K562 (cell line): ENCODE measurements around the gene HEBP1. TPM values are rescaled to one million over a fixed set of nuclear protein-coding genes. Genes with fewer than 3 reads are reported as not detected.
"Not testable (repeated sequence)": the region's sequence is repeated elsewhere in the genome, so short reads cannot be mapped to it uniquely, and the experiment has no call there.

Source experiments
- ATAC-seq: fragments of 200-7000 bp; cut with Tn5 transposase; 3 replicates; pipeline ENCODE4 v1.9.1; 2020; ENCODE audit warnings: moderate library complexity
- BruUV-seq: library from RNA; stranded (reverse); fragments of 400-500 nt; replicated peaks from 2 replicates; lab custom pipeline; 2021; lab: Mats Ljungman, UMichigan
- CTCF ChIA-PET: fragments of 300-600 bp; formaldehyde crosslinking; extraction: SDS; loops from one replicate; lab custom pipeline; 2021; ENCODE audit warnings: low intra/inter-chr PET ratio; lab: Yijun Ruan, JAX
- POLR2A ChIA-PET: fragments of 300-600, 350-650 bp; sonication (Branson Sonifier 250); formaldehyde crosslinking; extraction: SDS; loops from one replicate; lab custom pipeline; 2021; ENCODE audit warnings: antibody characterized with exemption, inconsistent platforms; lab: Yijun Ruan, JAX
- DNase-seq, 4 experiments: peaks; one replicate each; pipeline versions ENCODE4 v3.0.0 to v3.0.0-alpha.2; 2011 to 2018; ENCODE audit warnings: low spot score in 3 of 4, mixed read lengths in 3 of 4; ENCODE audit errors: extremely low read depth in 1 of 4
- FAIRE-seq: peaks from 2 replicates; lab custom pipeline; 2011; peaks lifted over from hg19 to GRCh38; lab: Jason Lieb, UNC
- H2AFZ ChIP-seq: 2 replicates; pipeline ENCODE4 v1.6.0; 2011; ENCODE audit warnings: low read depth, low read length, control low read depth, inconsistent platforms
- H3K27ac ChIP-seq: fragments of 200-600 bp; 3 replicates; pipeline ENCODE4 v1.8.0; 2011; ENCODE audit warnings: low read depth, mild to moderate bottlenecking, control low read depth, inconsistent platforms, low read length, moderate library complexity, mixed read lengths; ENCODE audit errors: extremely low read depth
- H3K27me3 ChIP-seq, 2 experiments: fragments of 300-600 bp in 1 of 2; 2 replicates in 1 of 2; 3 replicates in 1 of 2; pipeline versions ENCODE4 v1.6.0 to v1.8.0; 2011; ENCODE audit warnings: inconsistent platforms in 2 of 2, low read length in 2 of 2, mild to moderate bottlenecking in 1 of 2, mixed read lengths in 1 of 2, moderate library complexity in 1 of 2; ENCODE audit not compliant: control insufficient read depth in 2 of 2, insufficient read depth in 2 of 2
- H3K36me3 ChIP-seq: fragments of 300-600 bp; 3 replicates; pipeline ENCODE4 v1.8.0; 2011; ENCODE audit warnings: mild to moderate bottlenecking, low read length, inconsistent platforms; ENCODE audit not compliant: control insufficient read depth, insufficient read depth
- H3K4me1 ChIP-seq, 2 experiments: fragments of 200-600 bp in 1 of 2; replicated peaks in 1 of 2; 2 replicates in 1 of 2; 3 replicates in 1 of 2; pipeline versions ENCODE4 v1.5.1 to v1.8.0; 2011; ENCODE audit warnings: inconsistent platforms in 2 of 2, low read length in 2 of 2, mild to moderate bottlenecking in 1 of 2, mixed read lengths in 1 of 2, moderate library complexity in 1 of 2; ENCODE audit not compliant: control insufficient read depth in 2 of 2, insufficient read depth in 2 of 2
- H3K4me2 ChIP-seq: 2 replicates; pipeline ENCODE4 v1.6.1; 2011; ENCODE audit warnings: low read length, control low read depth, inconsistent platforms, mixed read lengths; ENCODE audit not compliant: insufficient read depth
- H3K4me3 ChIP-seq: fragments of 200-600 bp; sonication (generic), shearing (Covaris generic); 2 replicates; pipeline ENCODE4 v1.5.1; 2016; ENCODE audit warnings: control low read depth, inconsistent platforms
- H3K79me2 ChIP-seq: fragments of 200-600 bp; 3 replicates; pipeline ENCODE4 v1.8.0; 2011; ENCODE audit warnings: low read length, inconsistent platforms; ENCODE audit not compliant: control insufficient read depth, insufficient read depth
- H3K9ac ChIP-seq, 2 experiments: 2 replicates each; pipeline versions ENCODE4 v1.6.0 to v1.6.1; 2011; ENCODE audit warnings: low read depth in 2 of 2, low read length in 2 of 2, control low read depth in 1 of 2, inconsistent platforms in 1 of 2, mild to moderate bottlenecking in 1 of 2, mixed read lengths in 1 of 2; ENCODE audit not compliant: insufficient read depth in 1 of 2
- H3K9me1 ChIP-seq: one replicate; pipeline ENCODE4 v1.6.0; 2011; ENCODE audit warnings: inconsistent platforms, mild to moderate bottlenecking, low read length, moderate library complexity; ENCODE audit not compliant: control insufficient read depth, insufficient read depth
- H3K9me3 ChIP-seq: replicated peaks from 2 replicates; pipeline ENCODE4 v1.5.1; 2011; ENCODE audit warnings: low read depth, low read length, inconsistent platforms; ENCODE audit not compliant: control insufficient read depth, insufficient read depth
- H4K20me1 ChIP-seq: replicated peaks from 2 replicates; pipeline ENCODE4 v1.6.1; 2011; ENCODE audit warnings: low read length, inconsistent platforms, mixed read lengths; ENCODE audit not compliant: control insufficient read depth, insufficient read depth
- ELF2 ChIP-seq: fragments of 250-450 bp; sonication (Bioruptor Pico); IDR thresholded peaks from 2 replicates; pipeline ENCODE4 v1.5.0; 2021; ENCODE audit warnings: mild to moderate bottlenecking
- ETV5 ChIP-seq: sonication (generic); formaldehyde crosslinking; IDR thresholded peaks from 2 replicates; pipeline ENCODE4 v1.4.0; 2020; ENCODE audit warnings: low read depth, mild to moderate bottlenecking, missing genetic modification reagents
- KLF6 ChIP-seq: fragments of 250-450 bp; sonication (Bioruptor Pico); IDR thresholded peaks from 2 replicates; pipeline ENCODE4 v1.4.0; 2020; ENCODE audit warnings: mild to moderate bottlenecking, moderate library complexity, borderline replicate concordance
- THAP12 ChIP-seq: fragments of 250-450 bp; sonication (Bioruptor Pico); IDR thresholded peaks from 2 replicates; pipeline ENCODE4 v1.9.0; 2021; ENCODE audit warnings: mild to moderate bottlenecking, inconsistent platforms
- ZFP1 ChIP-seq: fragments of 450-650 bp; formaldehyde crosslinking; IDR thresholded peaks from 2 replicates; pipeline ENCODE4 v1.4.0; 2020; ENCODE audit warnings: mild to moderate bottlenecking, mixed read lengths
- ZNF436 ChIP-seq: fragments of 250-450, 450-650 bp; sonication (Bioruptor Pico); formaldehyde crosslinking; IDR thresholded peaks from 2 replicates; pipeline ENCODE4 v1.7.0; 2020; ENCODE audit warnings: mild to moderate bottlenecking
- ZNF75A ChIP-seq: fragments of 450-650 bp; formaldehyde crosslinking; IDR thresholded peaks from 2 replicates; pipeline ENCODE4 v1.4.0; 2020; ENCODE audit warnings: mild to moderate bottlenecking
- WGBS: fragments of 100-300 bp; shearing (Covaris generic); methylation state at CpG from one replicate; pipeline ENCODE4 v1.1.6; 2016; ENCODE audit warnings: low coverage, mixed read lengths; ENCODE audit not compliant: insufficient coverage; ENCODE audit errors: missing lambda C conversion rate; 5-methylcytosine and 5-hydroxymethylcytosine counted together
- in situ Hi-C: fragments of 300-500 bp; cut with MboI; formaldehyde crosslinking; loops from 4 replicates; pipeline ENCODE4 v1.15.0; 2018; ENCODE audit warnings: inconsistent platforms, mixed read lengths
- intact Hi-C: fragments of 100-400 bp; cut with micrococcal nuclease; formaldehyde crosslinking; loops from 2 replicates; pipeline ENCODE4 v1.14.2; 2022
- polyA plus RNA-seq, 8 experiments: library from polyadenylated mRNA; depleted of rRNA in 4 of 8; stranded (reverse) in 5 of 8; unstranded in 3 of 8; fragments of >200 nt; fragmentation: Nextera tagmentation in 2 of 8; fragmentation: Illumina TruSeq in 1 of 8; extraction: Ambion mirVana in 2 of 8; extraction: Trizol in 1 of 8; gene quantifications; 2 replicates each; pipeline versions ENCODE4 v1.2.1 to v1.2.3, GENCODE V29; 2011 to 2014; ENCODE audit warnings: inconsistent platforms in 1 of 8, missing spikeins in 1 of 8
- total RNA-seq, 7 experiments: library from RNA; depleted of rRNA in 6 of 7; stranded (reverse); fragments of >200 nt in 6 of 7; fragmentation: Illumina TruSeq in 2 of 7; extraction: Trizol in 2 of 7; gene quantifications; 2 replicates each; pipeline versions ENCODE4 v1.2.1 to v1.2.3, GENCODE V29; 2011 to 2021; ENCODE audit warnings: low replicate concordance in 1 of 7
- TF ChIP-seq, protein P1 (sequence below), 3 experiments: fragments of 200-800 bp in 1 of 3; fragments of 250-450 bp in 1 of 3; fragments of 450-650 bp in 1 of 3; sonication (Bioruptor Pico) in 1 of 3; sonication (Bioruptor generic) in 1 of 3; formaldehyde crosslinking in 1 of 3; IDR thresholded peaks; 2 replicates each; pipeline versions ENCODE4 v1.6.1 to v1.8.0; 2016 to 2022; ENCODE audit warnings: mild to moderate bottlenecking in 2 of 3, missing genetic modification characterization in 2 of 3, missing compliant biosample characterization in 1 of 3, moderate library complexity in 1 of 3

The HEBP1 gene
- total and polyA plus RNA-seq, 9 of the 15 experiments (the other 6 are each of a cell fraction or from before 2014, with no cell fraction given), result 1.1 to 10.1 (median 2.4) TPM

DNA sequence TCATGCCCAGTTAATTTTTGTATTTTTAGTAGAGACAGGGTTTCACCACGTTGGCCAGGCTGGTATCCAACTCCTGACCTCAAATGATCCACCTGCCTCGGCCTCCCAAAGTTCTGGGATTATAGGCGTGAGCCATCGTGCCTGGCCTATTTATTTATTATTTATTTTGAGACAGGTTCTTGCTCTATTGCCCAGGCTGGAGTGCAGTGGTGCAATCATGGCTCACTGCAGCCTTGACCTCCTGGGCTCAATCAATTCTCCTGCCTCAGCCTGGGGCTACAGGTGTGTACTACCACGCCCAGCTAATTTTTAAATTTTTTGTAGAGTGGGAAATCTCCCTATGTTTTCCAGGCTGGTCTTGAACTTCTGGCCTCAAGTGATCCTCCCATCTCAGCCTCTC is 35.3 kb upstream of the HEBP1 start:
- H3K27me3 ChIP-seq, H3K9me3 ChIP-seq, H3K27ac ChIP-seq, H3K79me2 ChIP-seq, intact Hi-C loops, H3K4me1 ChIP-seq, H3K36me3 ChIP-seq, H3K4me3 ChIP-seq, H3K9ac ChIP-seq, in situ Hi-C loops, H3K9me1 ChIP-seq, H2AFZ ChIP-seq, ATAC-seq, H4K20me1 ChIP-seq, FAIRE-seq, BruUV-seq, H3K4me2 ChIP-seq, CTCF ChIA-PET, DNase-seq: not testable (repeated sequence)
- POLR2A ChIA-PET, result interaction anchor here (1.2 kb wide), 1 partner anchor 9 kb away, joined by 3 read pairs; the partner anchor contains the start of gene FAM234B
- 8% methylated on average over 5 of the region's 5 CpGs for WGBS

- Histone ChIP-seq H3K4me3 (no peak overlapping the region), H2AFZ (no peak overlapping the region), H3K79me2 (no peaks in the 10 kb centered on the region), H3K4me1 (no peaks in the 10 kb centered on the region; a peak in 2 of 5 replicates), H3K9me1 (no peaks in the 10 kb centered on the region), H3K4me2 (no peak overlapping the region), H3K27me3 (no peaks in the 10 kb centered on the region), H3K27ac (no peak overlapping the region), H3K9me3 (no peaks in the 10 kb centered on the region), H3K9ac (no peak overlapping the region), H4K20me1 (no peaks in the 10 kb centered on the region), H3K36me3 (no peaks in the 10 kb centered on the region)
- 43% methylated on average over 5 of the region's 5 CpGs for WGBS
- FAIRE-seq (no peak), DNase-seq (no peak), ATAC-seq (no peak)
- in situ Hi-C loops, result no loop called here
- ChIA-PET POLR2A (interaction anchor here (1.2 kb wide), 1 partner anchor 9 kb away, joined by 4 read pairs; no protein-coding TSS in a partner anchor), CTCF (no interaction called here)
- intact Hi-C loops, result no loop called here
- no TSS peak for BruUV-seq
- no peak for TF ChIP-seq THAP12 (CRISPR knock-in tag)
- no peak for TF ChIP-seq ZNF75A (CRISPR knock-in tag)
- TF ChIP-seq ZNF436 (CRISPR knock-in tag), result no peak
- TF ChIP-seq KLF6 (CRISPR knock-in tag), result no peak
- TF ChIP-seq, protein P1, sequence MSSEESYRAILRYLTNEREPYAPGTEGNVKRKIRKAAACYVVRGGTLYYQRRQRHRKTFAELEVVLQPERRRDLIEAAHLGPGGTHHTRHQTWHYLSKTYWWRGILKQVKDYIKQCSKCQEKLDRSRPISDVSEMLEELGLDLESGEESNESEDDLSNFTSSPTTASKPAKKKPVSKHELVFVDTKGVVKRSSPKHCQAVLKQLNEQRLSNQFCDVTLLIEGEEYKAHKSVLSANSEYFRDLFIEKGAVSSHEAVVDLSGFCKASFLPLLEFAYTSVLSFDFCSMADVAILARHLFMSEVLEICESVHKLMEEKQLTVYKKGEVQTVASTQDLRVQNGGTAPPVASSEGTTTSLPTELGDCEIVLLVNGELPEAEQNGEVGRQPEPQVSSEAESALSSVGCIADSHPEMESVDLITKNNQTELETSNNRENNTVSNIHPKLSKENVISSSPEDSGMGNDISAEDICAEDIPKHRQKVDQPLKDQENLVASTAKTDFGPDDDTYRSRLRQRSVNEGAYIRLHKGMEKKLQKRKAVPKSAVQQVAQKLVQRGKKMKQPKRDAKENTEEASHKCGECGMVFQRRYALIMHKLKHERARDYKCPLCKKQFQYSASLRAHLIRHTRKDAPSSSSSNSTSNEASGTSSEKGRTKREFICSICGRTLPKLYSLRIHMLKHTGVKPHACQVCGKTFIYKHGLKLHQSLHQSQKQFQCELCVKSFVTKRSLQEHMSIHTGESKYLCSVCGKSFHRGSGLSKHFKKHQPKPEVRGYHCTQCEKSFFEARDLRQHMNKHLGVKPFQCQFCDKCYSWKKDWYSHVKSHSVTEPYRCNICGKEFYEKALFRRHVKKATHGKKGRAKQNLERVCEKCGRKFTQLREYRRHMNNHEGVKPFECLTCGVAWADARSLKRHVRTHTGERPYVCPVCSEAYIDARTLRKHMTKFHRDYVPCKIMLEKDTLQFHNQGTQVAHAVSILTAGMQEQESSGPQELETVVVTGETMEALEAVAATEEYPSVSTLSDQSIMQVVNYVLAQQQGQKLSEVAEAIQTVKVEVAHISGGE (CRISPR knock-in tag; IDR thresholded peaks at IDR 0.05), result no peak
- TF ChIP-seq ETV5 (CRISPR knock-in tag), result no peak
- no peak for TF ChIP-seq ZFP1 (CRISPR knock-in tag)
- no peak for TF ChIP-seq ELF2
Measured at GRCh38 chr12:13033476-13033875, 33.4 kb upstream of the HEBP1 start.
